BE2C (cell line): ENCODE results near the gene NFX1.
A peak's percentile ranks its signal among the peaks of the same experiment; 100 is the strongest.

Experiments used
- DNase-seq: peaks from one replicate; pipeline ENCODE4 v3.0.0-alpha.2; 2020
- H3K27me3 ChIP-seq: fragments of 250-450 bp; sonication (Bioruptor Pico); 2 replicates; pipeline ENCODE4 v1.5.1; 2020; ENCODE audit warnings: mild to moderate bottlenecking
- H3K36me3 ChIP-seq: fragments of 250-450 bp; sonication (Bioruptor Pico); 2 replicates; pipeline ENCODE4 v1.5.1; 2020; ENCODE audit warnings: mild to moderate bottlenecking
- H3K4me1 ChIP-seq: fragments of 250-450 bp; sonication (Bioruptor Pico); 2 replicates; pipeline ENCODE4 v1.5.1; 2020
- H3K4me3 ChIP-seq: 2 replicates; pipeline ENCODE4 v1.5.1; 2011; ENCODE audit warnings: low read depth, low read length
- H3K9me3 ChIP-seq: fragments of 250-450 bp; sonication (Bioruptor Pico); 2 replicates; pipeline ENCODE4 v1.5.1; 2020
- CTCF ChIP-seq: IDR thresholded peaks from 2 replicates; pipeline ENCODE4 v1.5.1; 2012; ENCODE audit warnings: mild to moderate bottlenecking, low read depth, low read length

The NFX1 gene

GRCh38 chr9:33255014-33255413, 35.3 kb upstream of the NFX1 start:
- Histone ChIP-seq H3K36me3 (peaks cover 73% of the 10 kb centered on the region), H3K27me3 (no peaks in the 10 kb centered on the region), H3K4me1 (no peaks in the 10 kb centered on the region), H3K4me3 (no peak overlapping the region), H3K9me3 (no peaks in the 10 kb centered on the region)
- no peak for DNase-seq
- TF ChIP-seq CTCF: no peak

GRCh38 chr9:33255471-33255870, 34.8 kb upstream of the NFX1 start:
- DNase-seq: no peak
- Histone ChIP-seq H3K4me3 (no peak overlapping the region), H3K36me3 (peaks cover 77% of the 10 kb centered on the region), H3K27me3 (no peaks in the 10 kb centered on the region), H3K4me1 (no peaks in the 10 kb centered on the region), H3K9me3 (no peaks in the 10 kb centered on the region)
- TF ChIP-seq CTCF: no peak

GRCh38 chr9:33256236-33256635, 34.1 kb upstream of the NFX1 start:
- H3K4me1 ChIP-seq: no peaks in the 10 kb centered on the region
- no peaks in the 10 kb centered on the region for H3K9me3 ChIP-seq
- H3K36me3 ChIP-seq: peaks cover 82% of the 10 kb centered on the region
- no peak overlapping the region for H3K4me3 ChIP-seq
- no peak for DNase-seq
- TF ChIP-seq CTCF: no peak
- no peaks in the 10 kb centered on the region for H3K27me3 ChIP-seq

GRCh38 chr9:33257276-33257675, 33.0 kb upstream of the NFX1 start:
- no peak for DNase-seq
- H3K9me3 ChIP-seq: no peaks in the 10 kb centered on the region
- H3K27me3 ChIP-seq: no peaks in the 10 kb centered on the region
- H3K4me3 ChIP-seq: no peak overlapping the region
- TF ChIP-seq CTCF: no peak
- peaks cover 91% of the 10 kb centered on the region for H3K36me3 ChIP-seq
- no peaks in the 10 kb centered on the region for H3K4me1 ChIP-seq

GRCh38 chr9:33260372-33260771, 29.9 kb upstream of the NFX1 start:
- Histone ChIP-seq H3K36me3 (peaks cover 68% of the 10 kb centered on the region), H3K4me1 (no peaks in the 10 kb centered on the region; the same call in 1 of the 2 replicates), H3K4me3 (no peak overlapping the region), H3K9me3 (no peaks in the 10 kb centered on the region), H3K27me3 (no peaks in the 10 kb centered on the region)
- no peak for DNase-seq
- no peak for TF ChIP-seq CTCF

- peak; percentile 23 for DNase-seq
- H3K4me3 ChIP-seq: peak overlapping the region; percentile 92
- no peaks in the 10 kb centered on the region; the same call in 1 of the 2 replicates for H3K4me1 ChIP-seq
- no peaks in the 10 kb centered on the region for H3K9me3 ChIP-seq
- no peak for TF ChIP-seq CTCF
- peaks cover 46% of the 10 kb centered on the region for H3K36me3 ChIP-seq
- H3K27me3 ChIP-seq: no peaks in the 10 kb centered on the region
Observed at GRCh38 chr9:33263131-33264002, 26.9 kb upstream of the NFX1 start.
